ENCODE data around the gene HNRNPH1.

DNA sequence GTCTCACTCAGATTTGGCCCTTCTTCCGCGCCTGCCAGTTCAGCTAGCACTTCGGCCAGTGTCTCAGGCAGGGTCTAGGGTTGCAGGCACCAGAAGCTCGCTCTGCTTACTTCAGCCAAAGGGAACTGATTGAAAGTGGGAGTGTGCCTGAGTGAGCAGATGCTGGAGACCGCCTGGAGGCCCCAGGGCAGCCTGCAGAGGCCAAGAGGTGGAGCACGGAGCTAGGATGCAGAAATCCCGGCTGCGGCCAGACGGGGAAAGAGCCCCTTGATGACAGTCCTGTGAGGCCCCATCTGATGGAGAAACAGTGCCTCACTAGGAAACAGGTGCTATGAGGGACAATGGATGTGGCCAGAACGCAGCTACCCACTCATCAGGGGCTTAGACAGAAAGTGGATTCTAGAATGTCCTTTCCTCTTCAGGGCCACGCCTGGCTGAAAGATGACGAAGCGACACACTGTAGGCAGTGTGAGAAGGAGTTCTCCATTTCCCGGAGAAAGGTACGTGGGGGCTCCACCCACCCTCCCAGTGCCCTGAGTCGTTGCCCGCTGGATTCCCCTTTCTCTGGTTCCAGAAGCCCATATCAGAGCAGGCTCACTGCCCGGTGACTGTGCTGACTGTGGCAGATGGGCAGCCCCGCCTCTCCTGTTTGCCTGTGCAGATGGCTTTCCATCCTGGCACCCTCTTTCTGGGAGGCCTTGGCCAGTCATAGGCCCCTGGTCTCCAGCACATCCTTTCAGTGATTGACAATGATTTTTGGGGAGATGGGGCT is 16.1 kb downstream of the HNRNPH1 start:
- TF ChIP-seq, protein P1, sequence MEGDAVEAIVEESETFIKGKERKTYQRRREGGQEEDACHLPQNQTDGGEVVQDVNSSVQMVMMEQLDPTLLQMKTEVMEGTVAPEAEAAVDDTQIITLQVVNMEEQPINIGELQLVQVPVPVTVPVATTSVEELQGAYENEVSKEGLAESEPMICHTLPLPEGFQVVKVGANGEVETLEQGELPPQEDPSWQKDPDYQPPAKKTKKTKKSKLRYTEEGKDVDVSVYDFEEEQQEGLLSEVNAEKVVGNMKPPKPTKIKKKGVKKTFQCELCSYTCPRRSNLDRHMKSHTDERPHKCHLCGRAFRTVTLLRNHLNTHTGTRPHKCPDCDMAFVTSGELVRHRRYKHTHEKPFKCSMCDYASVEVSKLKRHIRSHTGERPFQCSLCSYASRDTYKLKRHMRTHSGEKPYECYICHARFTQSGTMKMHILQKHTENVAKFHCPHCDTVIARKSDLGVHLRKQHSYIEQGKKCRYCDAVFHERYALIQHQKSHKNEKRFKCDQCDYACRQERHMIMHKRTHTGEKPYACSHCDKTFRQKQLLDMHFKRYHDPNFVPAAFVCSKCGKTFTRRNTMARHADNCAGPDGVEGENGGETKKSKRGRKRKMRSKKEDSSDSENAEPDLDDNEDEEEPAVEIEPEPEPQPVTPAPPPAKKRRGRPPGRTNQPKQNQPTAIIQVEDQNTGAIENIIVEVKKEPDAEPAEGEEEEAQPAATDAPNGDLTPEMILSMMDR (IDR thresholded peaks at IDR 0.05): no peak
- TF ChIP-seq POLR2A (IDR thresholded peaks at IDR 0.05): no peak
